Mucosa of descending colon (tissue), 3 donors: Measurements from ENCODE around the gene NDUFAF7. TPM values are rescaled to one million over a fixed set of nuclear protein-coding genes. Genes with fewer than 3 reads are reported as not detected.

Experiments used
- ATAC-seq: fragments of 200-7000 bp; cut with Tn5 transposase; one replicate; pipeline ENCODE4 v1.9.1; 2020; ENCODE audit warnings: mild to moderate bottlenecking, moderate library complexity
- DNase-seq, 3 donors: peaks; one replicate each; pipeline ENCODE4 v3.0.0-alpha.2; 2020
- H3K36me3 ChIP-seq: fragments of 200-600 bp; one replicate; pipeline ENCODE4 v1.8.0; 2021; ENCODE audit warnings: low read depth, mild to moderate bottlenecking
- H3K4me1 ChIP-seq: fragments of 200-600 bp; one replicate; pipeline ENCODE4 v1.8.0; 2021; ENCODE audit warnings: low read depth, mild to moderate bottlenecking
- H3K4me3 ChIP-seq: fragments of 200-600 bp; one replicate; pipeline ENCODE4 v1.8.0; 2021; ENCODE audit warnings: mild to moderate bottlenecking
- H3K9me3 ChIP-seq: fragments of 200-600 bp; one replicate; pipeline ENCODE4 v1.8.0; 2021; ENCODE audit warnings: mild to moderate bottlenecking
- CTCF ChIP-seq: fragments of 200-600 bp; IDR thresholded peaks from one replicate; pipeline ENCODE4 v1.8.0; 2022; ENCODE audit warnings: antibody characterized with exemption, mild to moderate bottlenecking
- intact Hi-C, 2 donors: fragments of 100-400 bp; cut with DNase I in 1 of 2; cut with micrococcal nuclease in 1 of 2; formaldehyde crosslinking; loops; one replicate each; pipeline versions ENCODE4 v1.11.0 to v1.11.1; 2022; cut with DNase I, micrococcal nuclease
- total RNA-seq, 3 donors: library from RNA; stranded (reverse); fragmentation: NEBNext Ultra II Directional in 2 of 3; extraction: Animal tissue kit (Norgen Biotek cat#: 25700) in 2 of 3; gene quantifications; one replicate each; pipeline versions ENCODE4 v1.2.1 to v1.2.4, GENCODE V29; 2021 to 2023
- donor health status: DM: no; HTN: no; CAD: no; lungs with moderate emphysema.
- donor health status: DM: no; HTN: no; CAD: no.
- donor health status: DM: no; HTN: yes; CAD: no.

The NDUFAF7 gene
- total RNA-seq, 3 donors from 2014 or later, result 13.2 to 21.6 (median 14.0) TPM

GRCh38 chr2:37244017-37244416 is 12.6 kb downstream of the NDUFAF7 start:
- intact Hi-C loops, result no loop called here
- Histone ChIP-seq H3K36me3 (no peaks in the 10 kb centered on the region), H3K4me3 (no peak overlapping the region), H3K4me1 (no peaks in the 10 kb centered on the region), H3K9me3 (no peaks in the 10 kb centered on the region)
- DNase-seq (no peak), ATAC-seq (no peak)
- TF ChIP-seq CTCF, result no peak

GRCh38 chr2:37244755-37245154 is 13.3 kb downstream of the NDUFAF7 start:
- H3K36me3 ChIP-seq, result no peaks in the 10 kb centered on the region

DNA sequence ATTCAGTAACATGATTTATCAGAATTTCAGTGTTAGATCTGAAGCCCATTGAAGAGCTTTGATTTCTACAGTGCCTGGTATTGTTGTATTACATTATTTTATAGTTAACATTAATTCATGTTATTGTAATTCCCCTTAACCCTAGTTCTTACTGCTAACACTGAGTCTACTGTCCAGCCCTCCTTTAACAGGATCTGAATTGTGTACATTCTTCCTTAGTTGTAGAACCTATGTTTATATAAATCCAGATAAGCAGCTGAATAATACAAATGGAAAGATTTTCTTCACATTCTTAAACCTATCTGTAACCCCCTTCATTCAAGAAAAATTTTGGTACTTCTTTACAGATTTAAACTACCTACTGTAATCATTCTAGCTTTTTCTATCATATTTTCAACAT is 14.7 kb downstream of the NDUFAF7 start:
- no peak for TF ChIP-seq CTCF
- ATAC-seq, result no peak
- H3K36me3 ChIP-seq, result no peaks in the 10 kb centered on the region

More at GRCh38 chr2:37244755-37245154, 13.3 kb downstream of the NDUFAF7 start:
- H3K9me3 ChIP-seq, result no peaks in the 10 kb centered on the region
- no peak overlapping the region for H3K4me3 ChIP-seq
- no peaks in the 10 kb centered on the region for H3K4me1 ChIP-seq
- no peak for DNase-seq
- ATAC-seq, result no peak
- no peak for TF ChIP-seq CTCF
- intact Hi-C loops, result no loop called here

DNA sequence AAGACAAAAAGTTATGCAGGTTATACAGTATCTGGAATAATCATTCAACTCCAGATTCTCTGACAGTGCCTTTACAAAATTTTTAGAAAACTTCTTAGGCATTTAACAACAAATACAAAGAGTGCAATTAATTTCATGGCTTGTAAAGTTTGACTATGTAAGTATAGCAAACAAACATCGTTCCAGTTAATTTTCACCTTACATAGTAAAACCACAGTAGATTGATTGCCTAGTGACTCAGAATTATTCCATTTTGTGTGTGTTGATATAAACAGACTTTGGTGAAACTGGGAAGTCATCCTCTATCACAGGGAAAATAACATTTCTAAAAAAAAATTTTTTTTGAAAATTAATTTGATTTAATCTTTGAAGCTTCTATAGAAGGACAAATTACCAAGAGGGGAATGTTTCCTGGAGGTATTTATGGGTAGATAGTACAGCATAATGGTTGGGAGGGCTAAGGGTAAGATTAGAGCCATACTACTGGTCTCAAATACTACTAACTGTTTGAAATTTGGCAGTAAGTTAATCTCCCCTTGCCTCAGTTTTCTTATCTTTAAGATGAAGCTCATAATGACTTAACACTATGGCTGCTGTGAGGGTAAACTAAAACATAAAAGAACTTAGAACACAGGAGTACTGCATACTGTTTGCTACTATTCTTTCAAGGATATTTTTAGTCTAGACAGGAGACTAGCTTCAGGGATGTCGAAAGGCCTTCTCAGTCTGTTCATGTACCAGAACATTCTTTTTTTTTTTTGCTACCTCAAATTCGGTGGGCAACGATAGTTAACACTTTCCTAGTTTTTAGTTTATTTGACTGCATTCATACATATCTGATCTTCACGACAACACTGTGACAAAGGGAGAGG is 19.6 kb downstream of the NDUFAF7 start:
- DNase-seq (no peak), ATAC-seq (no peak)
- no peak for TF ChIP-seq CTCF
- intact Hi-C loops, result no loop called here
- no peak overlapping the region for H3K4me3 ChIP-seq
- no peaks in the 10 kb centered on the region for H3K36me3 ChIP-seq
- H3K9me3 ChIP-seq, result no peaks in the 10 kb centered on the region
- H3K4me1 ChIP-seq, result no peaks in the 10 kb centered on the region

More for the DNA sequence above, 14.7 kb downstream of the NDUFAF7 start:
- Histone ChIP-seq H3K4me1 (no peaks in the 10 kb centered on the region), H3K9me3 (no peaks in the 10 kb centered on the region), H3K4me3 (no peak overlapping the region)
- no peak for DNase-seq
- intact Hi-C loops, result no loop called here

- Histone ChIP-seq H3K36me3 (no peaks in the 10 kb centered on the region), H3K4me1 (no peaks in the 10 kb centered on the region), H3K4me3 (no peak overlapping the region), H3K9me3 (no peaks in the 10 kb centered on the region)
- ATAC-seq (no peak), DNase-seq (no peak)
- intact Hi-C loops, result no loop called here
- TF ChIP-seq CTCF, result no peak
These were observed 31.1 kb downstream of the NDUFAF7 start for GRCh38 chr2:37262522-37262921.
